ENCODE data around the gene KREMEN1. TPM values are rescaled to one million over a fixed set of nuclear protein-coding genes. Genes with fewer than 3 reads are reported as not detected.

Gene KREMEN1
- total and polyA plus RNA-seq, 2 of the 4 experiments (the other 2 are of a cell fraction): 2.9 to 4.6 TPM

DNA sequence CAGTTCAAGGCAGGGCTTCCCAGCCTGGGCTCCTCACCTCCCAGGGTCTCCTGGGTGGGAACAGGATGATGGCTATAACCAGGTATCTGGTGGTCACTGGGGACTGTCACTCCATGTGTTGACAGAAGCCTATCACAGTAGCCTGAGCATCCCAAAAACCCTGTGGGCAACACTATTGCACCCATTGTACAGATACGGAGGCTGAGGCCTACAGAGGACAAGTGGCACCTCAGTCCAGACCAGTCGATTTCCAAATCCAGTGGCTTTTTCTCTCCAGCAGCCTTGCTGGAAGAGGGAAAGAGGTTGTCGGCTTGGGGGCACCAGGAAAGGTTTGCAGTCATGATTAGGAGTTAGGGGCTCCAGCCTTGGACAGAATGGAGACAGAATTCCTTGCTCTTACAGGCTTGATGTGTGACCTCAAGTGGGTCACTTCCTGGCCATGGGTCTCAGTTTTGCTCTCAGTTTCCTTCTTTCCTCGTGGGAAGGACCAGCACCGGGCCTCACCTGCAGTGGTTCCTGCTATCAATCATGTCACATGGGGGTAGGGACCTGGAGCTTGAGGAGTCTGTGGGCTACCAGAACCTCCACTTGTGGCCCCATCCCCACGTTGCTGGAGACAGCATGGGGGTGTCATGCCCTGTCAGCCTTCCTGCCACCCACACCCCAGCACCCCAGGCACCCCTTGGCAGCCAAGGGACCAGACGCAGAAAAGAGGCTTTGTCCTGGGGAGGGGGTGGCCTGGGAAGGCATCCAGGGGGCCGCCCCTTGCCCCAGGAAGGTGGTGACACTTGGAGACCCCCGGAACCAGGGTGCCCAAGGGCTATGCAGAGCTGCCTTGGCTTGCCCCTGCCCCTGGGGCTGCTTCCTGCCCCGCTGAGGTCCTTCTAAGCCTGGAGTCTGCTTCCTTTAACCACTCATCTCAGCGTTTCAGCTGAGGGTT is 135.0 kb downstream of the KREMEN1 start:
- intact Hi-C loops (cut with micrococcal nuclease): no loop called here
- no peak overlapping the region for H4K8ac ChIP-seq (ENCODE audit: low read depth in 2 of 2, low read length in 2 of 2)

More for the DNA sequence above, 135.0 kb downstream of the KREMEN1 start:
- H2AK5ac ChIP-seq (ENCODE audit: low read depth, low read length): no peak overlapping the region
- no peak overlapping the region for H3K18ac ChIP-seq (ENCODE audit: low read depth, low read length)
- BruUV-seq (replicated peaks): no TSS peak
- DNase-seq: no peak
- no peak overlapping the region for H2AK9ac ChIP-seq (replicated peaks; ENCODE audit: low read depth, low read length, poor library complexity)
- no peak overlapping the region for H4K91ac ChIP-seq (ENCODE audit: insufficient read depth, low read depth, low read length)
- WGBS, 2 experiments (ENCODE audit: extremely low coverage in 2 of 2, insufficient read length in 1 of 2): 82% methylated on average over 4 of the region's 11 CpGs; no CpG with 5 or more reads in 1 of the 2 experiments
- H3K56ac ChIP-seq (ENCODE audit: extremely low read depth, insufficient read depth, low read length): no peak overlapping the region
- H3K27ac ChIP-seq (ENCODE audit: insufficient read depth, low read length): no peak overlapping the region
- H3K4ac ChIP-seq (ENCODE audit: low read depth, low read length): no peak overlapping the region
- H2BK5ac ChIP-seq (ENCODE audit: low read depth, low read length, poor library complexity, severe bottlenecking): no peak overlapping the region
- peaks cover 13% of the 10 kb centered on the region for H3K27me3 ChIP-seq (ENCODE audit: control insufficient read depth, insufficient read depth, low read length)
- no peak overlapping the region for H2BK15ac ChIP-seq (ENCODE audit: low read depth, low read length)
- in situ Hi-C loops (cut with MboI; ENCODE audit: low sequenced_read_pairs): no loop called here
- ChIA-PET CTCF (no interaction called here), POLR2A (ENCODE audit: unreplicated experiment) (no interaction called here)
- H3K4me3 ChIP-seq (ENCODE audit: insufficient read depth, low read depth, low read length): no peak overlapping the region
- H2BK120ac ChIP-seq (ENCODE audit: low read depth, low read length): no peak overlapping the region
- no peaks in the 10 kb centered on the region for H3K36me3 ChIP-seq (ENCODE audit: control insufficient read depth, insufficient read depth, low read length)
- no peak for ATAC-seq (ENCODE audit: low read depth)
- H3K4me1 ChIP-seq (ENCODE audit: control insufficient read depth, insufficient read depth, low read length): peaks cover 3% of the 10 kb centered on the region; the same call in 1 of the 2 replicates
- no peak overlapping the region for H3K14ac ChIP-seq (replicated peaks; ENCODE audit: low read depth, low read length)
- no peak overlapping the region for H4K5ac ChIP-seq (ENCODE audit: low read depth, low read length)
- TF ChIP-seq MAFK (IDR thresholded peaks at IDR 0.05; ENCODE audit: low read depth, low read length): no peak
- no peak for TF ChIP-seq RFX5 (IDR thresholded peaks at IDR 0.05; ENCODE audit: low read depth, low read length)
- TF ChIP-seq POLR2A (IDR thresholded peaks at IDR 0.05; ENCODE audit: low read depth, low read length): no peak
- TF ChIP-seq, protein P1, sequence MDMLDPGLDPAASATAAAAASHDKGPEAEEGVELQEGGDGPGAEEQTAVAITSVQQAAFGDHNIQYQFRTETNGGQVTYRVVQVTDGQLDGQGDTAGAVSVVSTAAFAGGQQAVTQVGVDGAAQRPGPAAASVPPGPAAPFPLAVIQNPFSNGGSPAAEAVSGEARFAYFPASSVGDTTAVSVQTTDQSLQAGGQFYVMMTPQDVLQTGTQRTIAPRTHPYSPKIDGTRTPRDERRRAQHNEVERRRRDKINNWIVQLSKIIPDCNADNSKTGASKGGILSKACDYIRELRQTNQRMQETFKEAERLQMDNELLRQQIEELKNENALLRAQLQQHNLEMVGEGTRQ (IDR thresholded peaks at IDR 0.05; ENCODE audit: low read depth, low read length): no peak
- TF ChIP-seq NFE2L2 (IDR thresholded peaks at IDR 0.05; ENCODE audit: low read depth, low read length): no peak
- TF ChIP-seq SMC3 (IDR thresholded peaks at IDR 0.05; ENCODE audit: low read depth, low read length): no peak
- no peak for TF ChIP-seq BHLHE40 (IDR thresholded peaks at IDR 0.05; ENCODE audit: low read depth, low read length)
- no peak for TF ChIP-seq CEBPB (IDR thresholded peaks at IDR 0.05; ENCODE audit: low read depth, low read length)
- no peak for TF ChIP-seq MAZ (IDR thresholded peaks at IDR 0.05; ENCODE audit: borderline replicate concordance, low read depth, low read length)
- no peaks in the 10 kb centered on the region; the same call in 1 of the 2 replicates for H4K20me1 ChIP-seq (ENCODE audit: insufficient read depth, low read length)
- H3K9me1 ChIP-seq (ENCODE audit: insufficient read depth, low read length): peaks cover 4% of the 10 kb centered on the region; the same call in 1 of the 2 replicates
- H3K23ac ChIP-seq (ENCODE audit: low read depth, low read length): no peak overlapping the region
- H3K9me3 ChIP-seq (ENCODE audit: control insufficient read depth, insufficient read depth, low read length): no peaks in the 10 kb centered on the region
- H3K79me1 ChIP-seq (ENCODE audit: low read depth in 1 of 2, low read length in 2 of 2): no peaks in the 10 kb centered on the region
- no peak overlapping the region for H2BK20ac ChIP-seq (ENCODE audit: low read depth, low read length)
- no peak overlapping the region for H3K4me2 ChIP-seq (ENCODE audit: low read depth, low read length)
- no peak overlapping the region for H3K9ac ChIP-seq (ENCODE audit: low read depth, low read length)
- no peak overlapping the region for H2AFZ ChIP-seq (replicated peaks; ENCODE audit: low read length, poor library complexity)
- dilution Hi-C loops (cut with HindIII; ENCODE audit: low sequenced_read_pairs, unreplicated experiment): no loop called here
